H9 (cell line): ENCODE measurements around the gene LIX1. TPM values are rescaled to one million over a fixed set of nuclear protein-coding genes. Genes with fewer than 3 reads are reported as not detected.

Source experiments
- DNase-seq: peaks from one replicate; pipeline ENCODE4 v3.0.0-alpha.2; 2017
- H2AFZ ChIP-seq: one replicate; pipeline ENCODE4 v1.6.1; 2013; ENCODE audit warnings: mild to moderate bottlenecking, low read length, control low read depth, moderate library complexity
- H2AK5ac ChIP-seq: 2 replicates; pipeline ENCODE4 v1.6.1; 2013; ENCODE audit warnings: low read length, control low read depth, mixed read lengths; ENCODE audit not compliant: insufficient read length
- H2BK120ac ChIP-seq: one replicate; pipeline ENCODE4 v1.6.1; 2013; ENCODE audit warnings: low read depth, mild to moderate bottlenecking, low read length, control low read depth, inconsistent platforms; ENCODE audit not compliant: poor library complexity, severe bottlenecking
- H2BK12ac ChIP-seq: 2 replicates; pipeline ENCODE4 v1.6.1; 2013; ENCODE audit warnings: low read length, control low read depth, mixed read lengths, low read depth; ENCODE audit not compliant: insufficient read length
- H2BK15ac ChIP-seq: 2 replicates; pipeline ENCODE4 v1.6.1; 2013; ENCODE audit warnings: low read depth, low read length, control low read depth
- H2BK20ac ChIP-seq: one replicate; pipeline ENCODE4 v1.6.1; 2013; ENCODE audit warnings: low read depth, mild to moderate bottlenecking, low read length, control low read depth, inconsistent platforms; ENCODE audit not compliant: poor library complexity, severe bottlenecking
- H2BK5ac ChIP-seq: 2 replicates; pipeline ENCODE4 v1.6.1; 2013; ENCODE audit warnings: low read length, control low read depth, mixed read lengths; ENCODE audit not compliant: insufficient read length
- H3K14ac ChIP-seq: 2 replicates; pipeline ENCODE4 v1.6.1; 2013; ENCODE audit warnings: low read length, control low read depth; ENCODE audit not compliant: insufficient read depth
- H3K18ac ChIP-seq: 2 replicates; pipeline ENCODE4 v1.6.1; 2013; ENCODE audit warnings: low read depth, mild to moderate bottlenecking, mixed read lengths, low read length, control low read depth; ENCODE audit not compliant: insufficient read length
- H3K23ac ChIP-seq: 2 replicates; pipeline ENCODE4 v1.6.1; 2013; ENCODE audit warnings: low read length, control low read depth, mixed read lengths, low read depth; ENCODE audit not compliant: insufficient read length
- H3K23me2 ChIP-seq: 2 replicates; pipeline ENCODE4 v1.6.1; 2013; ENCODE audit warnings: low read depth, mild to moderate bottlenecking, mixed read lengths, low read length, control low read depth; ENCODE audit not compliant: insufficient read length, poor library complexity, severe bottlenecking
- H3K27ac ChIP-seq: 2 replicates; pipeline ENCODE4 v1.5.1; 2013; ENCODE audit warnings: low read length, control low read depth, mixed read lengths, low read depth; ENCODE audit not compliant: insufficient read length
- H3K27me3 ChIP-seq: 2 replicates; pipeline ENCODE4 v1.6.1; 2013; ENCODE audit warnings: low read length, control low read depth, inconsistent platforms; ENCODE audit not compliant: insufficient read depth
- H3K4ac ChIP-seq: 2 replicates; pipeline ENCODE4 v1.6.1; 2013; ENCODE audit warnings: low read depth, mild to moderate bottlenecking, control low read depth, inconsistent platforms, low read length, moderate library complexity
- H3K4me1 ChIP-seq: 2 replicates; pipeline ENCODE4 v1.6.1; 2013; ENCODE audit warnings: low read length, control low read depth, inconsistent platforms; ENCODE audit not compliant: insufficient read depth
- H3K4me2 ChIP-seq: 2 replicates; pipeline ENCODE4 v1.6.1; 2013; ENCODE audit warnings: low read length, control low read depth, mixed read lengths; ENCODE audit not compliant: insufficient read length, insufficient read depth
- H3K56ac ChIP-seq: 2 replicates; pipeline ENCODE4 v1.6.1; 2013; ENCODE audit warnings: low read depth, mild to moderate bottlenecking, mixed read lengths, low read length, control low read depth; ENCODE audit not compliant: insufficient read length
- H3K79me1 ChIP-seq: 2 replicates; pipeline ENCODE4 v1.6.1; 2013; ENCODE audit warnings: low read depth, mild to moderate bottlenecking, moderate library complexity, low read length, control low read depth, inconsistent platforms; ENCODE audit not compliant: insufficient read depth, poor library complexity, severe bottlenecking
- H3K79me2 ChIP-seq: 2 replicates; pipeline ENCODE4 v1.6.1; 2013; ENCODE audit warnings: low read length, control low read depth, inconsistent platforms; ENCODE audit not compliant: insufficient read depth
- H3K9ac ChIP-seq: 2 replicates; pipeline ENCODE4 v1.6.1; 2013; ENCODE audit warnings: low read length, control low read depth, mixed read lengths; ENCODE audit not compliant: insufficient read length; ENCODE audit errors: extremely low read depth
- H3K9me3 ChIP-seq: one replicate; pipeline ENCODE4 v1.6.1; 2013; ENCODE audit warnings: low read depth, low read length, inconsistent platforms; ENCODE audit not compliant: control insufficient read depth
- H3T11ph ChIP-seq: one replicate; pipeline ENCODE4 v1.6.1; 2013; ENCODE audit warnings: mild to moderate bottlenecking, low read length, control low read depth, inconsistent platforms
- H4K20me1 ChIP-seq: one replicate; pipeline ENCODE4 v1.6.1; 2013; ENCODE audit not compliant: control insufficient read depth, insufficient read length, insufficient read depth
- H4K5ac ChIP-seq: 2 replicates; pipeline ENCODE4 v1.6.1; 2013; ENCODE audit warnings: low read depth, mild to moderate bottlenecking, mixed read lengths, low read length, control low read depth; ENCODE audit not compliant: insufficient read length
- H4K8ac ChIP-seq: replicated peaks from 2 replicates; pipeline ENCODE4 v1.6.1; 2013; ENCODE audit warnings: low read length, control low read depth, mixed read lengths, low read depth; ENCODE audit not compliant: insufficient read length
- H4K91ac ChIP-seq: 2 replicates; pipeline ENCODE4 v1.6.1; 2013; ENCODE audit warnings: low read depth, mild to moderate bottlenecking, moderate library complexity, mixed read lengths, low read length, control low read depth; ENCODE audit not compliant: insufficient read length
- H3K27ac Mint-ChIP-seq, 3 experiments: 2 replicates in 2 of 3; 3 replicates in 1 of 3; pipeline ENCODE4 v1.8.0; 2020 to 2021; ENCODE audit warnings: mixed read lengths in 3 of 3, mild to moderate bottlenecking in 1 of 3, moderate library complexity in 1 of 3
- H3K27me3 Mint-ChIP-seq: 2 replicates; pipeline ENCODE4 v1.8.0; 2021; ENCODE audit warnings: low read depth, mild to moderate bottlenecking, moderate library complexity, mixed read lengths
- H3K36me3 Mint-ChIP-seq, 3 experiments: 2 replicates in 2 of 3; 3 replicates in 1 of 3; pipeline ENCODE4 v1.8.0; 2020 to 2021; ENCODE audit warnings: low read depth in 3 of 3, mixed read lengths in 3 of 3; ENCODE audit not compliant: insufficient read depth in 1 of 3
- H3K4me1 Mint-ChIP-seq, 2 experiments: 2 replicates each; pipeline ENCODE4 v1.8.0; 2020; ENCODE audit warnings: mixed read lengths in 2 of 2
- H3K4me3 Mint-ChIP-seq, 2 experiments: 2 replicates in 1 of 2; 3 replicates in 1 of 2; pipeline ENCODE4 v1.8.0; 2020 to 2021; ENCODE audit warnings: mild to moderate bottlenecking in 2 of 2, mixed read lengths in 2 of 2, moderate library complexity in 1 of 2
- H3K9me3 Mint-ChIP-seq, 2 experiments: 2 replicates in 1 of 2; 3 replicates in 1 of 2; pipeline ENCODE4 v1.8.0; 2020; ENCODE audit warnings: mild to moderate bottlenecking in 2 of 2, mixed read lengths in 2 of 2, moderate library complexity in 1 of 2
- CTCF ChIP-seq: fragments of 200-600 bp; sonication (generic); conservative IDR thresholded peaks from 3 replicates; pipeline ENCODE4 v1.8.0; 2021; ENCODE audit warnings: antibody characterized with exemption, mild to moderate bottlenecking
- WGBS: extraction: QIAGEN DNeasy Blood & Tissue Kit; methylation state at CpG from one replicate; pipeline ENCODE4 v1.1.7; 2013; ENCODE audit warnings: missing lambda C conversion rate, low lambda C conversion rate, mixed read lengths; ENCODE audit not compliant: insufficient read length; ENCODE audit errors: extremely low coverage; 5-methylcytosine and 5-hydroxymethylcytosine counted together
- total RNA-seq: library from RNA; stranded (reverse); gene quantifications from 2 replicates; pipeline ENCODE4 v1.2.1, GENCODE V29; 2021

Gene LIX1
- total RNA-seq, 1 experiment from 2014 or later: 0.13 TPM

GRCh38 chr5:97047076-97047475 is 95.3 kb downstream of the LIX1 start:
- H3K79me1 ChIP-seq: no peaks in the 10 kb centered on the region
- H2BK20ac ChIP-seq: no peak overlapping the region
- no peak overlapping the region for H2AFZ ChIP-seq
- H4K8ac ChIP-seq: no peak overlapping the region
- no peak overlapping the region for H3K4ac ChIP-seq
- Mint-ChIP-seq H3K27me3 (no peaks in the 10 kb centered on the region; the same call in 1 of the 2 replicates), H3K4me1 (peaks cover 29 to 32% of the 10 kb centered on the region in 2 experiments), H3K27ac (no peak overlapping the region), H3K9me3 (no peaks in the 10 kb centered on the region; a peak in 1 of 5 replicates), H3K4me3 (no peak overlapping the region), H3K36me3 (no peaks in the 10 kb centered on the region)
- H3K23me2 ChIP-seq: no peaks in the 10 kb centered on the region
- no peak overlapping the region for H3K56ac ChIP-seq
- no peak overlapping the region for H4K91ac ChIP-seq
- no peak overlapping the region for H2BK12ac ChIP-seq
- H3K27me3 ChIP-seq: no peaks in the 10 kb centered on the region
- no peak overlapping the region for H2BK15ac ChIP-seq
- no peak for DNase-seq
- H3K9me3 ChIP-seq: no peaks in the 10 kb centered on the region
- no peak overlapping the region for H3K4me2 ChIP-seq
- H3T11ph ChIP-seq: no peak overlapping the region
- no peak overlapping the region for H2AK5ac ChIP-seq
- no peak overlapping the region for H3K23ac ChIP-seq
- no peak for TF ChIP-seq CTCF
- H3K14ac ChIP-seq: no peak overlapping the region
- H3K27ac ChIP-seq: no peak overlapping the region
- WGBS: no CpG with 5 or more reads among the region's 1 CpG
- no peaks in the 10 kb centered on the region for H3K79me2 ChIP-seq
- H2BK120ac ChIP-seq: no peak overlapping the region
- no peaks in the 10 kb centered on the region for H4K20me1 ChIP-seq
- no peak overlapping the region for H4K5ac ChIP-seq
- no peak overlapping the region for H2BK5ac ChIP-seq
- no peak overlapping the region for H3K9ac ChIP-seq
- peaks cover 5% of the 10 kb centered on the region; the same call in 1 of the 2 replicates for H3K4me1 ChIP-seq
- no peak overlapping the region for H3K18ac ChIP-seq
